Measurements from ENCODE around the gene FCRLA.
"Not testable (repeated sequence)": the region's sequence is repeated elsewhere in the genome, so short reads cannot be mapped to it uniquely, and the experiment has no call there.

FCRLA gene

DNA sequence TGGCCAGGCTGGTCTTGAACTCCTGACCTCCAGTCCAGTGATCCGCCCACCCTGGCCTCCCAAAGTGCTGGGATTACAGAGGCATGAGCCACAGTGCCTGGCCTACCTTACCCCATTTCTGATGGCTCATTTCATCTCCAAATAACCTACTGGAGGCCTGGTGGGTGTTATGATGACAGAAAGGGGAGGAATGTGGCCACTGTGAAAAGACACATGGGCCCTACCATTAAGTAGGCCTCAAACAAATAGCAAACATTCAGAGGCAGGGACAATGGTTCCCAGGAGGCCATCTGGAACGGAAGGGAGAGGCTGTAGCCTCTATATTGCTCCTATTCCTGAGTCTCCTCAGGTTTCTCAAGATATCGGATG, 932 bp upstream of the FCRLA start:
- DNase-seq = no peak

DNA sequence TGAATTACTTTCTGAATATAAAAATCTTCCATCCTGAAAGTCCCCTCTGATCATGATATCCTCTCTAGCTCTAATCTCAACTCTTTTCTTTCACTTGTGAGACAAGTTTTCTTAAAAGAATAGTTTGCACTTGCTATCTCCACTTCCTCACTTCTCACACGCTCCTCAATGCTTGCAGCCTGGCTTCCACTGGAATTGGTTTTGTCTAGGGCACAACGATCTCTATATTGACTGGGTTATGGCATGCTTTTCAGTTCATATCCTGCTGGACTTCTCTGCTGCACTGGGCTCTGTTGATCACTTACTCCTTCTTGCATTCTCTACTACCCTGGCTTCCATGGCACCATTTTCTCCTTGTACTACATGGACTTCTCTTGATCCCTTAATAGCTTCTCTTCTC, 474 bp downstream of the FCRLA start:
- no peak for DNase-seq

DNA sequence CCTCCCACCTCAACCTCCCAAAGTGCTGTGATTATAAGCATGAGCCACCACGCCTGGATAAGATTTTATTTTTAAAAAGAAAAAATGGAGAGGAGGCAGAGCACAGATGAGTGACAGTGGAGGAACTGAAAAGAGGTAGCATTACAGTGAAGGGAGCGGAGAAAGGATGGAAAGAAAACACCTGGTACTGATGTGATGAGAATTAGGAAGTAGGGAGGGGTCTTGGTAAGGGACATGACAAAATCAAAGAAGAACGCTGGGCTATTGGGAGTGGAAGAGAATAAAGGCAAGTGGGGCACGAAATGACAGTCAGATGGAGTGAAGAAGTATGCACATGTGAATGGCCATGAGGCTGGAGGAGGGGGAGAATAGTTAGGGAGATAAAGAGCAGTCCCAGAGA, 2.3 kb downstream of the FCRLA start:
- DNase-seq = no peak

DNA sequence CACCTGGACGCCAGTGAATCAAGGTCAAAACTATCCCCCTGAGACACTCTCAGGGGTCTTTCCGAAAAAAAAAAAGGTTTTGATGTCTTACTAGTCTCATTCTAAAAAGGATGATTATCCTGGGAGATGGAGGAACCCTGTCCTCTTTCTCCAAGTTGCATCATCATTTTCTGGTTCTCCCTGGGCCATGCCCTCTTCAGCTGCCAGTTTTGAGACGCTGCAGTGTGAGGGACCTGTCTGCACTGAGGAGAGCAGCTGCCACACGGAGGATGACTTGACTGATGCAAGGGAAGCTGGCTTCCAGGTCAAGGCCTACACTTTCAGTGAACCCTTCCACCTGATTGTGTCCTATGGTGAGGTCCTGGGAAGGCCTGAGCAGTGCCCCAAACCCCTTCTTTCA, 3.5 kb downstream of the FCRLA start:
- no peak for DNase-seq

DNA sequence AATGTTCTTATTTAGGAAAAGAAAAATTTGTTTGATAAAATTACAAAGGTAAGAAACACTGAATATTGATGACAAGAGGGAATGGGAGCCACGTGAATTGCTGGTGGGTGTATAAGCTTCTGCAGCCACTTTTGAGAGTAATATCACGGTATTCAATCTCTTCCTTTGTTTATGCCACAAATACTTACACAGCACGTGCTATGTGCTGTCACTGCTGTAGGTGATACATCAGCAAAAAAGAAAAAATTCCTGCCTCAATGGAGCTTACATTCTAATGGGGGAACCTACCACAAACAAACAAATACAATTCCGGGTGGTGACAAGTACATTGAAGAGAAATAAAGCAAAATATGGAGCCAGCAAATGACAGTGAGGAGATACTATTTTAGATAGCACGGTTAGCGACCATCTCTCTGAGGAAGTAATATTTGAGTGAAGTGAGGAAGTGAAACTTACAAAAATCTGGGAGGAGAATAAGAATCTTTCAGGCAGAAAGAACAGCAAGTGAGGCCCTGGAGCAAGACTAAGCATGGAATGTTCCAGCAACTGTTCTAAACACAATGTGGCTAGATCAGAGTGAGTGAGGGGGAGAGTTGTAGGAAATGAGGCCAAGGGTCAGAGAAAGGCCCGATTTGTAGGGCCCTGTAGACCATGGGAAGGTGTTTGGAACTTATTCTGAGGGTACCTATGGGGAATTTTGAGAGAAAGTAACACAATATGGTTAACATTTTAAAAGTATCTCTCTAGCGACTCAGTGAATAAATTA, 11.7 kb downstream of the FCRLA start:
- no peak for DNase-seq

DNA sequence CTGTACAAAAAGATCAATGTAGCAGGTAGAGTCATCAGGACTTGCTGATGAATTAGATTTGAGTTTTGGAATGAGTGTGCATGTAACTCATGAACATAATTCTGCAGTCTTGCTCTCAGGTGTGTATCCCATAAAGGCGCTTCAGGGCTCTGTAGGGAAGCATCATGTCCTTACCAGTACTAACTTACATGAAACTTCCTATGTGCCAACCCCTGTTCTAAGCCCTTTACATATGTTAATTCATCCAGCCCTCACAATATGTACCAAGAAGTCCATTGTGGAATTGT, 12.2 kb downstream of the FCRLA start:
- no peak for DNase-seq

DNA sequence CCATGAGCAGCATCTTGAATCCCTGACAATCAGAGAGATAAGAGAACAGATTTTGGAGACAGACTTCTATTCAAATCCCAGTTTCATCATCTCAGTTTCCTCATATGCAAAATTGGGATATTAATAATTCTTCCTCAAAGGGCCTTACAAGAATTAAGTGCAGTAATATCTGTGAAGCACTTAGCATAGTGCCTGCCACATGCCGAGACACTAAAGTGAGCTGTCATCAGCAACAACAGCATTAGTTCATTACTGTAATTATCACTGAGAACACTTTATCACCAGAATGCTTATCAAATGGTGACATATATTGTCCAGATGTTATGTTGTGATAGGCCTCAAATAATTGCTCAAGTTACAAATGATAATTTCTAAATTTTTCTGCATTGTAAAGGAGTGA, 13.4 kb downstream of the FCRLA start:
- DNase-seq = no peak

DNA sequence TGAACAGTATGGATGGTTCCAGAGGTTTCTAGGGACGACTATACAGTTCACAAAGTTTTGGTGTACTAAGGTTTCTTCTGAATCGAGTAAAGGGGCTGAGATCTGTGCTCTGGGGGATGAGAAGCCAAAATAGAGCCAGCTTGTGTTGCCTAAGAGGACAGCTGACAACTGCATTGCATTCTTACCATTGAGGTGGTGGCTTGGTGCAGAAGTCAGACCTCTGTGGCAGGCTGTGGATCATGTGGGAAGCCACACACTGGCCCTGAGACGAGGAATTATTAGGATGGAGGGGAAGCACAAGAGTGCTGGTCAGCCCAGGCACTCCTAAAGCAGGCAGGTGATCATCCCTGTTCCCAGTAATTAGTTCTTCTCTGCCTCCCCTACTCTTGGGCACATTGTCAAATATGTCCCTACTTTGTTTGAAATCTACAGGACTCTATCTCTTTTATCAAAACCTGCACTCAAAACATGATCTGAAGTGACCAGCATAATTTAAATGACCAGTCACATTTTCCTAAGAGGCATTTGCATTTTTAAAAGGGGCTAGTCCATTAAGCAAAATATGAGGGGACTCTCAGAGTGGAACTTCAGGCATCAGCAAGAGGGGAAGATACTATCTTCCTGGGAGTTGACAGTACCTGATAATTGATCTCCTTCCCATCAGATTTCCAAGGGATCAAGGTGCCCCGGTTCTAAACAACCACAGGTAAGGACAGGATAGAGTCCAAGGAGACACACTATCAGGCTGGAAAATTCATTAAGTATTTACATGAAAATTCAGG, 14.1 kb downstream of the FCRLA start, which contains the start of gene FCRLB:
TSS of gene FCRLB (plus strand) at position 589 of the 782 bp plus-strand sequence. CDS start 1,129 bp downstream, outside the sequence.
- DNase-seq = no peak

DNA sequence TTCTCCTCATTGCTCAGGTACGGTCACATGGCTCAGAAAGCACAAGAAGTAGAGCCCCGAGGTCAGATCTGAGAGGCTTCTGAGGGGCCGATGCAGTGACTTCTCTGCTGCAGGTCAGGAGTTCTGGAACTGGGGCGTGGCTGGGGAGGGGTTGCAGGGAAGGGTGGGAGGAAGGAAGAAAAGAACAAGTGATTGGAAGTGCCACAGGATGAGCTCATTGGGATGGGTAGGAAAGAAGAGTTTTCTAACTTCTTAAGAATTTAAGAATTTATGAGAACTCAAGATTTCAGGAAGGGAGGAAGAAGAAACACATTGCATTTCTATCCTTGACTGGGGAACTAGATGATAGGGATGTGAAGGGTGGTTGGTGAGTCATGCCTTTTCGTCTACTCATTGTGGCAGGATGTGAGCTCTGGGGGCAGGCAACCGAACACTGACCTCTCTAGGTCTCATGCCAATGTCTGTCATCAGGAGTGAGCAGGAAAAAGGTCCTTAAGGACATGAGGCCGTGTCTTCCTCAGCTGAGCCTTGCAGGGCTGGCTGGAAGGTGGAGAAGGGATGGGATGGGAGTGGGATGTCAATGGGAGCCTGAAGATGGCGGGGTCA, 14.8 kb downstream of the FCRLA start:
- no peak for DNase-seq

DNA sequence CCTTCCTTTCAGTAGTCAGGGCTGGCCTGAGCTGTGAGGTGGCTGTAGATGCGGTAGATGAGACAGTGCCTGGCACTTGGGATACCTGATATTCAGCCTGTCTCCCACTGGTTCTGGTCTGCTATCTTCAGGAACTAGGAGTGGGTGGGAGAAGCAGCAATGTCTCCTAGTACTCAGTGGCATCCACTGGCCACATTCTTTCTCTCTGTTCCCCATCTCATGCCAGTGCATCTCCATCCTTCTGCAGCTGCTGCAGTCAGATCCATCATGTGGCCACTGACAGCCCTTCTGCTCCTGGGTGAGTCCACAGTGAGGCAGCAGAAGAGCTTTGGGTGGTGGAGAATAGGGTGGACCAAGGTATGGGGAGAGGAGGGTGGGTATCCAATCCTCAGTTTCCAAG, 15.4 kb downstream of the FCRLA start:
- DNase-seq = no peak

DNA sequence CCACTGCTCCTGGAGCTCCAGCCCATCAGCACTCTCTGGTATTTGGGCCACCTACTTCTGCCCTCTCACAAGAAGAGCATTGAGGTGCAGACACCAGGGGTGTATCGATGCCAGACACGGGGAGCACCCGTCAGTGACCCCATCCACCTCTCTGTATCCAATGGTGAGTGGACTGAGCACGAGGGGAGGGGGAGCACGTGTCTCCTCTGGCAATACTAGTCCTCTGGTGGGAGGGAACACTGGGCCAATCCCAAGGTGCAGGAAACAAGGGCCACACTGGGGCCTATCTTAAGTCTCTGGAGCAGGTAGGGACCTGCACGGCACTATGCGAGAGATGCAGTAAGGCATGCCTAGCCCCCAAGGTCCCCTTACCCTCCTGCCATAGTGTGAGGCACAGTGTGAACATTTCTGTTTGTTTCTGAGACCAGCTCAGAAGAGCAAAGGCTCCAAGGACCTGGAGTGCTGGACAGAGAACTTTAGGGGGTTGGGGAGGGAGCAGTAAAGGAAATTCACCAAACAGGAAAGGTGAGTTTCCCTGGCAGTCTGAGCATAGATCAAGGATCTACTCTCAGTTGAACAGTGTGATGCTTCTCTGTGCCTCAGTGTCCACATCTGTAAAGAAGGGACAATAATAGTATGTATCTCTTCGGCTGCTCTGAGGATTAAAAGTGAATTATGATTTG, 16.6 kb downstream of the FCRLA start:
- DNase-seq = no peak

DNA sequence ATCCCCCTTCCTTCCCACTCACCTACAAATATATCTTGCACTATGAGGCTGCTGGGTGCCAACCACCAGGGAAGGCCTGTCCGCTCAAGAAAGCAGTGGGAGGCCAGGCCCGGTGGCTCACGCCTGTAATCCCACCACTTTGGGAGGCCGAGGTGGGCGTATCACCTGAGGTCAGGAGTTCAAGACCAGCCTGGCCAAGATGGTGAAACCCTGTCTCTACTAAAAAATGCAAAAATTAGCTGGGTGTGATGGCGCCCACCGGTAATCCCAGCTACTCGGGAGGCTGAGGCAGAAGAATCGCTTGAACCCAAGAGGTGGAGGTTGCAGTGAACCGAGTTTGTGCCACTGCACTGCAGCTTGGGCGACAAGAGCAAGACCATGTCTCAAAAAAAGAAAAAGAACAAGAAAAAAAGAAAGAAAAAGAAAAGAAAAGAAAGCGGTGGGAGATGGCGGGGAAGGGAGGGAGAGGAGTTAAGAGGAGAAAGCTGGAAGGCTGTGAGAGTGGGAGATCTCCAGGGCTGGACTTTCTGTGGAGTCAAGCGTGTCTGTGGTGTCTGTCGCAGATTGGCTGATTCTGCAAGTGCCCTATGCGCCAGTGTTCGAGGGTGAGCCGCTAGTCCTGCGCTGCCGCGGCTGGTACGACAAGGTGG, 18.4 kb downstream of the FCRLA start:
- not testable (repeated sequence) for DNase-seq

DNA sequence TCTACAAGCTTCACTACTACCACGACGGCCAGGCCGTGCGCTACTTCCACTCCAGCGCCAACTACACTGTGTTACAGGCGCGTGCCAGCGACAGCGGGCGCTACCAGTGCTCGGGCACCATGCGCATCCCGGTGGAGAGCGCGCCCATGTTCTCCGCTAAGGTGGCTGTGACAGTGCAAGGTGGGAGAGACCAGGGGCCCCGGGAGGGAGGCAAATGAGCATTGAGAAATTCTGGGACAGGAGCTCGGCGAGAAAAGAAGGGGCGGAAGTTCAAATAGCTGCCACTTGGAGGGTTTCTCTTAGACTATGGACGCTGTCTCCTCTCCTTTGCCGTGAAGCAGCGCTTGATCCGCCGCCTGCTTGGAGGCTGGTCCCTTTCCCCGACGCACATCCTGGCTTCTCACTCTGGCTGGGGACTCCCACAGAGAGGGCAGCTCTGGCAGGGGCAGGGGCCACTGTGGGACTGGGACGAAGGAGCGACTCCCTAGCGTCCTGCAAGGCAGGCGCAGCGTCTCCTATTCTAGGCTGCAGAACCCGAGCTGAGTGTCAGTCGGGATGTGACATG, 19.0 kb downstream of the FCRLA start:
- DNase-seq = peak; percentile 32

DNA sequence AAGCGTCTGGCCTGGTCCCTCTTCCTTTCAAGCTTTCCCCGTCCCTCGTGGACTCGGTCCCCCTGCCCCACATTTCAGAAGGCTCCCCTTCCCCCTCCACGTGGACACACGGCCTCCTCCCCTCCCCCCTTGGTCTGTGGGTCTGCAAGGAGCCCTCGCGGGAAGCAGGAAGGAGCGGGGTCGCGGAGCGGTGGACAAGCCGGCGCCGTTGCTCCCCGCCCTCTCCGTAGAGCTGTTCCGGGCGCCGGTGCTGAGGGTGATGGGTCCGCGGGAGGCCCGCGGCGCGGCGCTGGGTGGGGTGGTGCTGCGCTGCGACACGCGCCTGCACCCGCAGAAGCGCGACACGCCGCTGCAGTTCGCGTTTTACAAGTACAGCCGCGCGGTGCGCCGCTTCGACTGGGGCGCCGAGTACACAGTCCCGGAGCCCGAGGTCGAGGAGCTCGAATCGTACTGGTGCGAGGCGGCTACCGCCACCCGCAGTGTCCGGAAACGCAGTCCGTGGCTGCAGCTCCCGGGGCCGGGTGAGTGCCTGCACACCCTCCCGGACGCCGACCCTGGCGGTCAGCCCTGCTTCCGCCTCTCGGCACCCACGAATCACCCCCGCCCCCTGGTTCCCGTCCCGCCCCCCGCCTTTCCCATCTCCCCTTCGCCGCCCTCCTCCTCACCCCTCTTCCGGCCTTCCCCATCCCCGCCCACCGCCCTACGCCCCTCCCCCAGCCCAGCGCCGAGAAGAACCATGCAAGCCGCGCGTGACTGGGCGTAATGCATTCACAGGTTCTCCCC, 19.6 kb downstream of the FCRLA start:
- DNase-seq = peak; percentile 72

DNA sequence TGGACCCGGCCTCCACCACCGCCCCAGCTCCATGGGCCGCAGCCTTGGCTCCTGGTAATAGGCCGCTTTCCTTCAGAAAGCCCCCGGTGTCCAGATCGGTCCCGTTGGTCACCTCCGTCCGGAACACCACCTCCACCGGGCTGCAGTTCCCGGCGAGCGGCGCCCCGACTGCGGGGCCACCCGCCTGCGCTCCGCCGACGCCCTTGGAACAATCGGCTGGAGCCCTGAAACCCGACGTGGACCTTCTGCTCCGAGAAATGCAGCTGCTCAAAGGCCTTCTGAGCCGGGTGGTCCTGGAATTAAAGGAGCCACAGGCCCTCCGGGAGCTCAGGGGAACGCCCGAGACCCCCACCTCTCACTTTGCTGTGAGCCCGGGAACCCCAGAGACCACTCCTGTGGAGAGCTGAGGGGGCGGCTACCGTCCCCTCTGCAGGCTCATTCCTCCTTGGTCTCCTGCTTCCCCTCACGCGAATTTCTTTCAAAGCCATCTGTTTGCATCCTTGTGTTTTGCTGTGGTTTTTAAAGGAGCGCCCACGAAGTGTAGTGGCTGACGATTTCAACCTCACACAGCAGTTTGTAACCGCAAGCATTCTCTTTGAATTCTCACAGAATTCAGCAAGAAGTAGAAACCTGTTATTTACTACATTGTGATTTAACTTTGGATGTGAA, 20.4 kb downstream of the FCRLA start:
- DNase-seq = peak; percentile 58

DNA sequence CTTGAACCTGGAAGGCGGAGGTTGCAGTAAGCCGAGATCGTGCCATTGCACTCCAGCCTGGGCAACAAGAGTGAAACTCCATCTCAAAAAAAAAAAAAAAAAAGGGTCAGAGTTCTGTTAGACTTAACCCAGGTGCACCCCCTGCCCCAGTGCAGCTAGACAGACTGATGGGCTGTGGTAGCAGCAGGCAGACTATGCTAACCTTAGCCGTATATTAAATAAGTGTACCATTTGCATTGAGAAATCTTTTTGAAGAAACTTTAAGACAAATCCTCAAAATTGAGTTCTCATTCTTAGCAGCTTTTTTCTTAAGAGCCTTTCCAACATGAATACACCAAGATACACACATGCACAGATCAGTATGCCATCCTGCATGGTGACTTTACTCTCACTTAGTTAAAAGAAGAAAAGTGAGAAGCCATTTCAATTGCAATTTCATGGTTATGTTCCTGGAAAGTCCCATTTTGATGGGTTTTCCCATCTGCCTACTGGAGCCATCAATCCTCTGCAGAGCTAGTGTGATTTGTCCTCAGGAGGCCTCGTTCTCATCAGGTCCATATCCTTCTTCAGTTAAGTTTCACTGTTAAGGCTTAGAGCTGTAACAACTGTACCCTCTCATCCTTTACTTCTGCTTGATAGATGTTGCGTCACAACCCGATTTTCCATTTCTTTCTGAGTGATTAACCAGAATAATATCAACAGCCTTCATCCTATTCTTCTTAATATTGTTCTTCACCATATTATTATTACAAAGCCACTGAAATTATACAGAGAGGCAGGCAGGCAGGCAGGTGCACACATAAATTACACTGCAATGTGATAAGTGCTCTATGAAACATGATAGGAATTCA, 21.6 kb downstream of the FCRLA start:
- DNase-seq = no peak

DNA sequence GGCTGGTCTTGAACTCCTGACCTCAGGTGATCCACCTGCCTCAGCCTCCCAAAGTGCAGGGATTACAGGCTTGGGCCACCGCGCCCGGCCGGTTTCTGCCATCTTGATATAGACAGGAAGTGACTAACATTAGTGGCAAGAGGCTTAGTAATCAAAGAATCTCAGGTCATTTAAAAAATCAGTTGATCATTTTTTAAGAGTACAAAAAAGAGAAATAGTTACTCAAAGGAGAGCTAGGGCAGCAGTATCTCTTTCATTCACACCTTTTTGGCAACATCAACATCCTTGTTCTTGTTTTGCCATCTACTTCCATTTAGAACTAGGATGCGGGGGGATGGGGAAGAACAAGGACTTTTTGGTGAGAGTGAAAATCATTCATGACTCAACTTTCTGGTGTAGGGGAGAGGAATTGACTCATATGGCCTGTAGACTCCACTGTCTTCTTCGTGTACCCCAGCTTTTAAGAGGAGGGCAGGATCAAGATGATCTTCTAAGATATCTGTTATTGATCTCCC, 23.1 kb downstream of the FCRLA start:
- DNase-seq = no peak

DNA sequence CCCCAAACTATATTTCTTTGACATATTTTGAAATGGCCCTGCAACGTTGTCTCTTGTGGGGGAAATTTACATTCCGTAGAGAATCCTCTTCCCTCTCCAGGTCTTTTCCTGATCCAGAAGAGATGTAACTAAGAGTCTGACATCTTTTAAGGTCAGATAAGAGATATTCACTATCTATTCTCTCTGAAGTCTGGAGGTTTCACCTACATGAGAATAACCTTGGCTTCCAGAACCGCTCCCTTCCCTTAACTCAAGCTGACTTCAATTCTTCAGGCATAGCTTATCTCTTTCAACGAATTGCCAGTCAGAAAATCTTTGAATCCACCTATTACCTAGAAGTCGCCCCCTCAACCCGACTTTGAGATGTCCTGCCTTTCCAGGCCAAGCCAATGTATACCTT, 24.2 kb downstream of the FCRLA start:
- DNase-seq = no peak

DNA sequence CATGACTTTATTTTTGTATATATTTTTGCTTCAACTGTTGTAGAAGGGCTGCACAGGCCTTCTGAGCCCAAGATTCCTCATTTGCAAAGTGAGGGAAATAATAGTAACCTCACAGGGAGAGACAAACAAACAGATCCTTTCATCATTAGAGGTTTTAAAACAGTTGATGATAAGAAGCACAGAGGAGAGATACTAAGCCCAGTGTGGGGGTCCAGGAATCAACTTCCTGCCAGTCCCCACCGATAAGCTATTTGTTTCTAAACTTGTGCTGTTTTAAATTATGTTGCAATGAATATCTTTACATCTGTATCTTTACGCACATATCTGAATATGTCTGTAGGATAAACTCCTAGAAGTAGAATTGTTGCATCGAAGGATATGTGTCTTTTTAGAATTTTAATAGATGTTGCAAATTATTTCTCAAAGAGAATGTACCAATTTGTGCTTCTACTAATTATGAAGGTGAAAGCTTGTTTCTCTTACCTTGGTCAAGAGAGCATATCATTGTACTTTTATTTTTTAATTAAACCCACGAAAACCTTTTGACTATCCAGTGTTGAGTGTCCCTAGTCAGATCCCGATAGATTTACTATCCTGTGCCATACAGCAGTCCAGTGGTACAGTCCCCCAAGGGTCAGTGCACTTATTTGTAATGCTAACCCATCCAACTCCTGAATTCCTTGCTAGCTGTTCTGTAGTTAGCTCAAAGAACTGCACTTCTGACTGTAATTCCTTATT, 25.1 kb downstream of the FCRLA start:
- no peak for DNase-seq

Measured in NCI-H2227 treated with DMSO at 0.1 percent for 48 hours (cell line).